CD4-positive, CD25-positive, alpha-beta regulatory T cell (primary cell): ENCODE data around the gene CZIB. TPM values are rescaled to one million over a fixed set of nuclear protein-coding genes. Genes with fewer than 3 reads are reported as not detected.

Experiments used
- ATAC-seq, 2 donors: fragments of 150-1000 bp; cut with Tn5 transposase; one replicate each; pipeline ENCODE4 v1.10.0; 2021; ENCODE audit warnings: low read depth in 2 of 2, moderate number of reproducible peaks in 2 of 2, moderate library complexity in 1 of 2
- DNase-seq, 3 donors: peaks; one replicate each; pipeline versions ENCODE4 v3.0.0 to v3.0.0-alpha.2; 2012 to 2022; ENCODE audit warnings: mixed read lengths in 1 of 3
- H3K27ac ChIP-seq: one replicate; pipeline ENCODE4 v1.7.0; 2013; ENCODE audit warnings: mild to moderate bottlenecking, low read length; ENCODE audit not compliant: insufficient read depth, poor library complexity, severe bottlenecking
- H3K27me3 ChIP-seq: one replicate; pipeline ENCODE4 v1.7.0; 2013; ENCODE audit warnings: low read length; ENCODE audit not compliant: control insufficient read depth, insufficient read depth
- H3K36me3 ChIP-seq: one replicate; pipeline ENCODE4 v1.7.0; 2013; ENCODE audit warnings: mild to moderate bottlenecking, low read length, moderate library complexity; ENCODE audit not compliant: control insufficient read depth, insufficient read depth
- H3K4me1 ChIP-seq: 2 replicates; pipeline ENCODE4 v1.7.0; 2013; ENCODE audit warnings: mild to moderate bottlenecking, low read length; ENCODE audit not compliant: insufficient read depth, control insufficient read depth, poor library complexity, severe bottlenecking
- H3K4me3 ChIP-seq: one replicate; pipeline ENCODE4 v1.7.0; 2013; ENCODE audit warnings: low read depth, mild to moderate bottlenecking, low read length, moderate library complexity
- H3K9me3 ChIP-seq, 2 experiments: 1 replicate in 1 of 2; 2 replicates in 1 of 2; pipeline ENCODE4 v1.7.0; 2013; ENCODE audit warnings: low read length in 2 of 2, mild to moderate bottlenecking in 1 of 2, moderate library complexity in 1 of 2; ENCODE audit not compliant: control insufficient read depth in 2 of 2
- H3K27ac Mint-ChIP-seq, 3 donors: one replicate each; pipeline ENCODE4 v1.8.0; 2020 to 2022; ENCODE audit warnings: mild to moderate bottlenecking in 3 of 3, mixed read lengths in 3 of 3, moderate library complexity in 2 of 3
- H3K27me3 Mint-ChIP-seq: one replicate; pipeline ENCODE4 v1.8.0; 2022; ENCODE audit warnings: mild to moderate bottlenecking, mixed read lengths
- H3K36me3 Mint-ChIP-seq: one replicate; pipeline ENCODE4 v1.8.0; 2020; ENCODE audit warnings: mixed read lengths
- H3K4me1 Mint-ChIP-seq, 4 donors: one replicate each; pipeline ENCODE4 v1.8.0; 2020 to 2022; ENCODE audit warnings: mixed read lengths in 4 of 4, mild to moderate bottlenecking in 1 of 4
- H3K4me3 Mint-ChIP-seq, 4 donors: one replicate each; pipeline ENCODE4 v1.8.0; 2020 to 2022; ENCODE audit warnings: mild to moderate bottlenecking in 4 of 4, mixed read lengths in 4 of 4, moderate library complexity in 3 of 4
- H3K9me3 Mint-ChIP-seq, 7 donors: one replicate each; pipeline ENCODE4 v1.8.0; 2020 to 2022; ENCODE audit warnings: mixed read lengths in 7 of 7, mild to moderate bottlenecking in 3 of 7, moderate library complexity in 2 of 7
- polyA plus RNA-seq, 4 donors: library from polyadenylated mRNA; unstranded; fragments of 300-500 nt; fragmentation: Illumina TruSeq; gene quantifications; one replicate each; pipeline ENCODE4 v1.2.3, GENCODE V29; 2021
- total RNA-seq: library from RNA; stranded (reverse); gene quantifications from one replicate; pipeline ENCODE4 v1.2.3, GENCODE V29; 2022

Gene CZIB
- total and polyA plus RNA-seq, 5 donors from 2014 or later, result 33.5 to 68.2 (median 59.7) TPM

DNA sequence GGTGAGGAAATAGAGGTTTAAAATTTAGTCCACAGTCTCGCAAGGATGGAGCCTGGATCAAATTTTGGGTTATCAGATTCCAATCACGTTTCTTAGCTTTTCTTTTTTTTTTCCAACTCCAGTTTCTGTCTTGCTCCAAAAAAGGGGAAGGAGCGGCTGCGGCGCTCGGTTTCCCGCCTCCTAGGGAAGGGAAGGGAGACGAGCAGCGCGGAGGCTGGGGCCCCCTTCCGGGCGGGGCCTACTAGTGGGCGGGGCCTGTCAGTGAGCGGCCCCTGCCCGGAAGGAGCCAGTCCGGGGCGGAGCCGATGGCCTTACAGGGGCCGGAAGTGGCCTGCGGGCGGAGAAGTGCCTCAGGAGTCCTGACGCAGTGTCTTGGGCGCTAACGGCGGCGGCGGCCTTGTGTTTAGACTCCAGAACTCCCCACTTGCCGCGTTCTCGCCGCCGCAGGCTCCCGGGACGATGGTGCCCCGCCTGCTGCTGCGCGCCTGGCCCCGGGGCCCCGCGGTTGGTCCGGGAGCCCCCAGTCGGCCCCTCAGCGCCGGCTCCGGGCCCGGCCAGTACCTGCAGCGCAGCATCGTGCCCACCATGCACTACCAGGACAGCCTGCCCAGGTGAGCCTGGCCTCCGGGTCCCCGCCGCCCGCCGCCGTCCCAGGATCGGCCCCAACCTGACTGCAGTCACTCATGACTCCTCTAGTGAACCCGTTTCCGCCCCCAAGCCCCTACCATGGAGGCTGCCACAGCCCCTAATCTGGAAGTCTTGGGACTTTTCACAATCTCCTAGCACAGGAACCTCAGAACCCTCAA, 23.7 kb downstream of the CZIB start, which contains the start of gene CPT2:
TSS of gene CPT2 (plus strand) at position 340 of the 806 bp plus-strand sequence. CDS start at position 460, 120 bp downstream.
- H3K4me1 ChIP-seq, result peaks cover 26% of the 10 kb centered on the region
- peak within 1 kb of the TSS; percentile 94 for H3K27ac ChIP-seq
- H3K36me3 ChIP-seq, result peaks cover 12% of the 10 kb centered on the region
- H3K9me3 Mint-ChIP-seq, result no peaks in the 10 kb centered on the region
- peaks cover 25% of the 10 kb centered on the region for H3K36me3 Mint-ChIP-seq
- no peaks in the 10 kb centered on the region for H3K9me3 ChIP-seq
- H3K4me1 Mint-ChIP-seq, result peaks cover 18 to 53% (median 39%) of the 10 kb centered on the region in 4 donors
- peak; percentile 97 to 99 for ATAC-seq
- DNase-seq, result peak; percentile 86 to 96 (median 90)
- H3K4me3 Mint-ChIP-seq, result peak within 1 kb of the TSS; percentile 97 to 98 (median 98)
- H3K27ac Mint-ChIP-seq, result peak within 1 kb of the TSS; percentile 99 to 100 (median 100)
- no peaks in the 10 kb centered on the region for H3K27me3 Mint-ChIP-seq
- peak within 1 kb of the TSS; percentile 94 for H3K4me3 ChIP-seq
- H3K27me3 ChIP-seq, result no peaks in the 10 kb centered on the region

DNA sequence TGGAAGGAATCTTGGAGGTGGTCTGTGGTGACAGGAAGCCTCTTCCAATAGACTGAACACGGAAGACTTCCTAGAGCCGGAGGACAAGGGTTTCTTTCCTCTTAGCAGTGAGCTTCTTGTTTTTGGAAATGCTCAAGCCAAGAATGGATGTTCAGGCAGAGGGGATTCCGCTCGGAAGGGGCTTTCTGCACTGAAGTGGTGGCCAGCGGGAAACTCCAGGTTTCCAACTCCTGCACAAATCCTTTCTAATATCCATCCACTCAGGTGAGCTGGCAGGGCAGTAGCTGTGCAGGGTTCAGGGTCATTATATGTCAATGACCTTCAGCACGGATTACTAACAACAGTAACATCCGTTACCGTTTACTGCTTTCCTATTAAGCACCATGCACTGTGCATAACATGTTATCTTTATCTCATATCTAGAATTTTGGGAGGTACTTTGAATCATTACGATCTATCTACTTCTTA, 24.4 kb downstream of the CZIB start:
- Histone ChIP-seq H3K27ac (peak overlapping the region; percentile 94), H3K36me3 (peaks cover 6% of the 10 kb centered on the region), H3K27me3 (no peaks in the 10 kb centered on the region), H3K4me3 (peak overlapping the region; percentile 79), H3K4me1 (peaks cover 26% of the 10 kb centered on the region), H3K9me3 (no peaks in the 10 kb centered on the region)
- Mint-ChIP-seq H3K27me3 (no peaks in the 10 kb centered on the region), H3K4me1 (peaks cover 18 to 48% (median 38%) of the 10 kb centered on the region in 4 donors), H3K4me3 (peak overlapping the region; percentile 85 to 98 (median 98)), H3K36me3 (peaks cover 19% of the 10 kb centered on the region), H3K9me3 (no peaks in the 10 kb centered on the region), H3K27ac (peak overlapping the region; percentile 70 to 100 (median 100))
- DNase-seq (no peak), ATAC-seq (peak; percentile 8 to 25)

DNA sequence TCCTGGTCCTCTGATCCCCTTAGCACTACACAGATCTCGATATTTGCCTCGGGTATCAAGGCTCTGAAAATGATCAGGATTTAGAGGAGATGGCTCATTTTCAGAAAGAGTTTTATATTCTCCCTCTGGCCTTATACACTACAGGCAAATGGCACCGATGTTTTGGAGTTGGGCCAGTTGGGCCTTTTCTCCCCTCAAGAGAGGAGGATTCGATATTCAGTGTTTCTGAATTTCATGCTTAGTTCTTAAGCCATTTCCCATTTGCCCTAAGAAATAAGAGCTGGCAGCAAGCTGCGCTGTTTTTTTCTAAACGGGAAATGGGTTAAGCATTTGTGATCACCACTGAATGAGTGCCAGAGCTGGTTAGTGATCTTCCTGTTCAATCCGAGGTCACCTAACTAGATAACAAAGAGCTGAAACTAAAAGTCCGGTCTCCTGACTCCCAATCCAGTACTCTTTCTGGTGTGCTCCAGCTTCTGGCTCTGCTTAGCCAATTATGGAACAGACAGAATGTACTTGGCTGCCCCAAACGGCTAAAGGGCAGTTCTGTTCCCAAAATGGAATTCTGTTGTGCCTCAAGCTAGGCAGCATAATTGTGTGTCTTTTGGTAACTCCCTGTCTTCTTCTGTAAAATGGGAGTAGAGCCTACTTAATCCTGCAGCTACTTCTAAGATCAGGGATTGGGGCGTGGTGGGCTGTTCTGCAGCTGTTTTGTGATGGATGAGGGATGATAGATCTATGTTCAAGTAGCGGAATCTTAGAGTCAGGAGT, 25.0 kb downstream of the CZIB start:
- Mint-ChIP-seq H3K4me3 (peak overlapping the region; percentile 84 to 98 (median 92)), H3K9me3 (no peaks in the 10 kb centered on the region), H3K27ac (peak overlapping the region; percentile 56 to 100 (median 100)), H3K36me3 (peaks cover 13% of the 10 kb centered on the region), H3K27me3 (no peaks in the 10 kb centered on the region), H3K4me1 (peaks cover 18 to 42% (median 35%) of the 10 kb centered on the region in 4 donors)
- Histone ChIP-seq H3K4me3 (no peak overlapping the region), H3K27ac (no peak overlapping the region), H3K4me1 (peaks cover 26% of the 10 kb centered on the region), H3K9me3 (no peaks in the 10 kb centered on the region), H3K36me3 (no peaks in the 10 kb centered on the region), H3K27me3 (no peaks in the 10 kb centered on the region)
- no peak for DNase-seq
- ATAC-seq, result no peak

DNA sequence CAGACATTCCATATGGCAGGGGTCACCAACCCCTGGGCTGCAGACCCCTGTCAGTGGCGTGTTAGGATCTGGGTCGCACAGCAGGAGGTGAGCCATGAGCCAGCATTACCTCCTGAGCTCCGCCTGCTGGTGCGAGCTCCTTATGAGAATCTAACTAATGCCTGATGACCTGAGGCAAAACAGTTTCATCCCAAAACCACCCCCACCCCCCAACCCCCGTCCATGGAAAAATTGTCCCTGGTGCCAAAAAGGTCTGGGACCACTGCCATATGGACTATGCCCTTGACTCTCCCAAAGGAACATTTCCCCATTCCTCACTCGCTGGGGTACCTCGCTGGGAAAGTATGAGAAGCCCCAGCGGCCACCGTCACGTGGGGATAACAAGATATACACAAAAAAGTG, 30.2 kb downstream of the CZIB start:
- Histone ChIP-seq H3K36me3 (no peaks in the 10 kb centered on the region), H3K4me1 (no peaks in the 10 kb centered on the region), H3K27me3 (peaks cover 12% of the 10 kb centered on the region), H3K4me3 (no peak overlapping the region), H3K9me3 (no peaks in the 10 kb centered on the region), H3K27ac (no peak overlapping the region)
- Mint-ChIP-seq H3K36me3 (no peaks in the 10 kb centered on the region), H3K9me3 (no peaks in the 10 kb centered on the region), H3K27ac (no peak overlapping the region), H3K4me1 (no peaks in the 10 kb centered on the region), H3K4me3 (no peak overlapping the region), H3K27me3 (peaks cover 7% of the 10 kb centered on the region)
- no peak for DNase-seq
- ATAC-seq, result no peak

DNA sequence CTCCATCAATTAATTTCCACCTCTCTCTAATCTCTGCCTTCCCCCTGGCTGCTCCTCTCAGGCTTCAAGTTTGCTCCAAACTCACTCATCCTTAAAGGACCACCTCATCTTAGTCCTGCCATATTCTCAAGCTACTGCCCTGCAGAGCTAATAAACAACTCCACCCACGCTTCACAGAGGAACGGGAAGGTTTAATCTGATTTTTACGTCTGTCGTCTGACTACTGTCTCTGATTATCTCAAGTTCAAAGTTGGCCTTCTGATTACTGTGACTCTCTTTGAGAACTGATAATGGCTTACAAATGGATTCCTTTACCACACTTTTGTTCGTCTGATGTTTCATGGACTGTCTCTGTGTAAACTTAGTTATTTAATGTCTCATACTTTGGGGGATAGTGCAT, 31.4 kb downstream of the CZIB start:
- no peak overlapping the region for H3K4me3 ChIP-seq
- Mint-ChIP-seq H3K9me3 (no peaks in the 10 kb centered on the region), H3K4me3 (no peak overlapping the region), H3K4me1 (no peaks in the 10 kb centered on the region), H3K36me3 (no peaks in the 10 kb centered on the region), H3K27me3 (peaks cover 7% of the 10 kb centered on the region), H3K27ac (no peak overlapping the region)
- peaks cover 15% of the 10 kb centered on the region for H3K27me3 ChIP-seq
- no peaks in the 10 kb centered on the region for H3K4me1 ChIP-seq
- no peaks in the 10 kb centered on the region for H3K36me3 ChIP-seq
- ATAC-seq, result no peak
- no peak for DNase-seq
- H3K9me3 ChIP-seq, result no peaks in the 10 kb centered on the region
- no peak overlapping the region for H3K27ac ChIP-seq

DNA sequence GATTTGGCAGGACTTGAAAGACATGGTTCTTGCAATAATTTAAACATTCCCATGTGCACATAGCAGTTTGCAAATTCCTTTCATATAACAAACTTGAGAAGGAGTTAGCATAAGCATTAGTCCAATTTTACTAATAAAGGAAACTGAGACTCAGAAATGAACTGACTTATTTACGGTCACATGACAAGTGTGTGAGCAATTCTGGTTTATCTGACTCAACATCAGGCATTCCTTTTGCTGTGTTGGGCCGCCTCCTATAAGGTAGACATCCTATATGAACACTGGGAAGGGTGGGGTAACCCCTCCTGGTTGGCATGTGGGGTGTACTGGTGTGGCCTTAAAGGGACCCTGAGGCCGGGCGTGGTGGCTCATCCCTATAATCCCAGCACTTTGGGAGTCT, 32.3 kb downstream of the CZIB start:
- Histone ChIP-seq H3K27me3 (peaks cover 15% of the 10 kb centered on the region), H3K4me1 (no peaks in the 10 kb centered on the region), H3K36me3 (no peaks in the 10 kb centered on the region), H3K27ac (no peak overlapping the region), H3K4me3 (no peak overlapping the region), H3K9me3 (no peaks in the 10 kb centered on the region)
- Mint-ChIP-seq H3K36me3 (no peaks in the 10 kb centered on the region), H3K4me3 (no peak overlapping the region), H3K27me3 (peaks cover 7% of the 10 kb centered on the region), H3K9me3 (no peaks in the 10 kb centered on the region), H3K4me1 (no peaks in the 10 kb centered on the region), H3K27ac (no peak overlapping the region)
- ATAC-seq (no peak), DNase-seq (no peak)

DNA sequence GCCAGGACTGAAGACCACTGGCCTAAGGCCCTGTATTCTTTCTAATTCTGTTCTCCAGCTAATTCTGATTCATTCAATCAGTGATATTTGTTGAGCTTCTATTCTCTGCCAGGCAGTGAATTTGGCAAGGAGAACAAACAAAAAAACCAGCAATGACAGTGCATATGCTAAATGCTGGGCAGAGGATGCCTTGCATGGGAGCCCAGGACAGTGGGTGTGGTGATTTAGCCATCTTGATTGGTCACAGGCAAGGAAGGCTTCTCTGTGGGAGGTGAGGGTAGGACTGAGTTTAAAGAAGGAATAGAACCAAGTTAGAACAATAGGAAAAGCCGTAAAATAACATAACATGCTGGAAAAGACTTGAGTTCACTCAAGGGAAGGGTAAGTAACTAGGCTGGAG, 33.0 kb downstream of the CZIB start:
- no peaks in the 10 kb centered on the region for H3K36me3 ChIP-seq
- no peaks in the 10 kb centered on the region for H3K9me3 Mint-ChIP-seq
- H3K27me3 Mint-ChIP-seq, result peaks cover 7% of the 10 kb centered on the region
- H3K36me3 Mint-ChIP-seq, result no peaks in the 10 kb centered on the region
- no peak overlapping the region for H3K4me3 ChIP-seq
- H3K4me1 Mint-ChIP-seq, result no peaks in the 10 kb centered on the region
- no peak overlapping the region for H3K27ac ChIP-seq
- H3K27me3 ChIP-seq, result peaks cover 15% of the 10 kb centered on the region
- no peak overlapping the region for H3K27ac Mint-ChIP-seq
- ATAC-seq, result no peak
- H3K4me1 ChIP-seq, result no peaks in the 10 kb centered on the region
- DNase-seq, result no peak
- no peaks in the 10 kb centered on the region for H3K9me3 ChIP-seq
- no peak overlapping the region for H3K4me3 Mint-ChIP-seq
